ENCODE data around the gene TMEM129. TPM values are rescaled to one million over a fixed set of nuclear protein-coding genes. Genes with fewer than 3 reads are reported as not detected.

The TMEM129 gene
- total RNA-seq, 1 experiment from 2014 or later: 54.9 TPM

DNA sequence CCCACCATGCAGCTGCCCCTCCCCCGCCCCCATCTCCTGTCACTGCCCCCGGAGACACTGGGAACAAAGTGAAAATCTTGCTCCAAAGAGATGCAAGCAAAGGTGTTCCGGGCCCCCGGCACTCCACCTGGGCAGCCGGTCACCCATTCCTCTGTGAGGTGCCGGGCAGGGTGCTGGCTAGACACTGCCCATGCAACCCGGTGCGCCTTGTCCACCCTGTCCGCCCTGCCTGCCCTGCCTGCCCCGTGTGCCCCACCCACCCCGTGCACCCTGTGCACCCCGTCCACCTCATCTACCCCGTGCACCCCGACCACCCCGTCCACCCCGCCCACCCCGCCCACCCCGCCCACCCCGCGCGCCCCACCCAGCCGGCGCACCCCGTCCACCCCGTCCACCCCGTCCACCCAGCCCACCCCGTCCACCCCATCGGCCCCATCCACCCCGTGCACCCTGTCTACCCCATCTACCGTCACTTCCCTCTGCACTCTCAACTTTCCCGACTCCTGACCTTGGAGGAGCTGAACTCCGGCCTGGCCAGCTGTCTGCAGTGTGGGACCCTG lies 40.1 kb upstream of the TMEM129 start:
- ChIA-PET POLR2A (interaction anchor here (1.4 kb wide), 1 partner anchor 9 kb away, joined by 3 read pairs; no protein-coding TSS in a partner anchor), CTCF (interaction anchor here (1.8 to 4.7 kb wide), 2 partner anchors 13 to 17 kb away, joined by 6 to 44 read pairs; no protein-coding TSS in a partner anchor)
- Mint-ChIP-seq H3K9me3 (no peaks in the 10 kb centered on the region), H3K36me3 (no peaks in the 10 kb centered on the region), H3K4me3 (no peak overlapping the region), H3K27me3 (ENCODE audit: low read depth) (no peaks in the 10 kb centered on the region), H3K27ac (no peak overlapping the region), H3K4me1 (peaks cover 4% of the 10 kb centered on the region; the same call in 1 of the 2 replicates)
- no peak for DNase-seq (ENCODE audit: low spot score)
- no peak for ATAC-seq
- TF ChIP-seq, protein P1, sequence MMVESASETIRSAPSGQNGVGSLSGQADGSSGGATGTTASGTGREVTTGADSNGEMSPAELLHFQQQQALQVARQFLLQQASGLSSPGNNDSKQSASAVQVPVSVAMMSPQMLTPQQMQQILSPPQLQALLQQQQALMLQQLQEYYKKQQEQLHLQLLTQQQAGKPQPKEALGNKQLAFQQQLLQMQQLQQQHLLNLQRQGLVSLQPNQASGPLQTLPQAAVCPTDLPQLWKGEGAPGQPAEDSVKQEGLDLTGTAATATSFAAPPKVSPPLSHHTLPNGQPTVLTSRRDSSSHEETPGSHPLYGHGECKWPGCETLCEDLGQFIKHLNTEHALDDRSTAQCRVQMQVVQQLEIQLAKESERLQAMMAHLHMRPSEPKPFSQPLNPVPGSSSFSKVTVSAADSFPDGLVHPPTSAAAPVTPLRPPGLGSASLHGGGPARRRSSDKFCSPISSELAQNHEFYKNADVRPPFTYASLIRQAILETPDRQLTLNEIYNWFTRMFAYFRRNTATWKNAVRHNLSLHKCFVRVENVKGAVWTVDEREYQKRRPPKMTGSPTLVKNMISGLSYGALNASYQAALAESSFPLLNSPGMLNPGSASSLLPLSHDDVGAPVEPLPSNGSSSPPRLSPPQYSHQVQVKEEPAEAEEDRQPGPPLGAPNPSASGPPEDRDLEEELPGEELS (CRISPR knock-in tag; IDR thresholded peaks at IDR 0.05): no peak
- TF ChIP-seq, protein P2, sequence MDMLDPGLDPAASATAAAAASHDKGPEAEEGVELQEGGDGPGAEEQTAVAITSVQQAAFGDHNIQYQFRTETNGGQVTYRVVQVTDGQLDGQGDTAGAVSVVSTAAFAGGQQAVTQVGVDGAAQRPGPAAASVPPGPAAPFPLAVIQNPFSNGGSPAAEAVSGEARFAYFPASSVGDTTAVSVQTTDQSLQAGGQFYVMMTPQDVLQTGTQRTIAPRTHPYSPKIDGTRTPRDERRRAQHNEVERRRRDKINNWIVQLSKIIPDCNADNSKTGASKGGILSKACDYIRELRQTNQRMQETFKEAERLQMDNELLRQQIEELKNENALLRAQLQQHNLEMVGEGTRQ (CRISPR knock-in tag; IDR thresholded peaks at IDR 0.05): no peak
- TF ChIP-seq TEAD4 (CRISPR knock-in tag; IDR thresholded peaks at IDR 0.05) (no peak), ESRRA (CRISPR knock-in tag; IDR thresholded peaks at IDR 0.05; ENCODE audit: borderline replicate concordance) (no peak), NR1H2 (CRISPR knock-in tag; IDR thresholded peaks at IDR 0.05) (no peak), JUN (CRISPR knock-in tag; IDR thresholded peaks at IDR 0.05) (no peak), CBFB (CRISPR knock-in tag; IDR thresholded peaks at IDR 0.05; ENCODE audit: low read depth) (no peak), NFYB (CRISPR knock-in tag; conservative IDR thresholded peaks at IDR 0.05; ENCODE audit: low read depth) (no peak), ZNF121 (CRISPR knock-in tag; IDR thresholded peaks at IDR 0.05) (no peak), SMAD3 (CRISPR knock-in tag; IDR thresholded peaks at IDR 0.05; ENCODE audit: borderline replicate concordance) (no peak), OVOL2 (CRISPR knock-in tag; IDR thresholded peaks at IDR 0.05; ENCODE audit: borderline replicate concordance) (no peak), NFE2L1 (CRISPR knock-in tag; IDR thresholded peaks at IDR 0.05) (no peak), TEAD1 (CRISPR knock-in tag; IDR thresholded peaks at IDR 0.05) (no peak), ZNF396 (CRISPR knock-in tag; IDR thresholded peaks at IDR 0.05; ENCODE audit: borderline replicate concordance) (no peak)
- TF ChIP-seq, protein P3, sequence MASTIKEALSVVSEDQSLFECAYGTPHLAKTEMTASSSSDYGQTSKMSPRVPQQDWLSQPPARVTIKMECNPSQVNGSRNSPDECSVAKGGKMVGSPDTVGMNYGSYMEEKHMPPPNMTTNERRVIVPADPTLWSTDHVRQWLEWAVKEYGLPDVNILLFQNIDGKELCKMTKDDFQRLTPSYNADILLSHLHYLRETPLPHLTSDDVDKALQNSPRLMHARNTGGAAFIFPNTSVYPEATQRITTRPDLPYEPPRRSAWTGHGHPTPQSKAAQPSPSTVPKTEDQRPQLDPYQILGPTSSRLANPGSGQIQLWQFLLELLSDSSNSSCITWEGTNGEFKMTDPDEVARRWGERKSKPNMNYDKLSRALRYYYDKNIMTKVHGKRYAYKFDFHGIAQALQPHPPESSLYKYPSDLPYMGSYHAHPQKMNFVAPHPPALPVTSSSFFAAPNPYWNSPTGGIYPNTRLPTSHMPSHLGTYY (CRISPR knock-in tag; IDR thresholded peaks at IDR 0.05): no peak
- TF ChIP-seq, protein P4, sequence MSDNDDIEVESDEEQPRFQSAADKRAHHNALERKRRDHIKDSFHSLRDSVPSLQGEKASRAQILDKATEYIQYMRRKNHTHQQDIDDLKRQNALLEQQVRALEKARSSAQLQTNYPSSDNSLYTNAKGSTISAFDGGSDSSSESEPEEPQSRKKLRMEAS (CRISPR knock-in tag; IDR thresholded peaks at IDR 0.05): no peak
- TF ChIP-seq, protein P5, sequence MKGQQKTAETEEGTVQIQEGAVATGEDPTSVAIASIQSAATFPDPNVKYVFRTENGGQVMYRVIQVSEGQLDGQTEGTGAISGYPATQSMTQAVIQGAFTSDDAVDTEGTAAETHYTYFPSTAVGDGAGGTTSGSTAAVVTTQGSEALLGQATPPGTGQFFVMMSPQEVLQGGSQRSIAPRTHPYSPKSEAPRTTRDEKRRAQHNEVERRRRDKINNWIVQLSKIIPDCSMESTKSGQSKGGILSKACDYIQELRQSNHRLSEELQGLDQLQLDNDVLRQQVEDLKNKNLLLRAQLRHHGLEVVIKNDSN (CRISPR knock-in tag; IDR thresholded peaks at IDR 0.05): no peak
- TF ChIP-seq, protein P6, sequence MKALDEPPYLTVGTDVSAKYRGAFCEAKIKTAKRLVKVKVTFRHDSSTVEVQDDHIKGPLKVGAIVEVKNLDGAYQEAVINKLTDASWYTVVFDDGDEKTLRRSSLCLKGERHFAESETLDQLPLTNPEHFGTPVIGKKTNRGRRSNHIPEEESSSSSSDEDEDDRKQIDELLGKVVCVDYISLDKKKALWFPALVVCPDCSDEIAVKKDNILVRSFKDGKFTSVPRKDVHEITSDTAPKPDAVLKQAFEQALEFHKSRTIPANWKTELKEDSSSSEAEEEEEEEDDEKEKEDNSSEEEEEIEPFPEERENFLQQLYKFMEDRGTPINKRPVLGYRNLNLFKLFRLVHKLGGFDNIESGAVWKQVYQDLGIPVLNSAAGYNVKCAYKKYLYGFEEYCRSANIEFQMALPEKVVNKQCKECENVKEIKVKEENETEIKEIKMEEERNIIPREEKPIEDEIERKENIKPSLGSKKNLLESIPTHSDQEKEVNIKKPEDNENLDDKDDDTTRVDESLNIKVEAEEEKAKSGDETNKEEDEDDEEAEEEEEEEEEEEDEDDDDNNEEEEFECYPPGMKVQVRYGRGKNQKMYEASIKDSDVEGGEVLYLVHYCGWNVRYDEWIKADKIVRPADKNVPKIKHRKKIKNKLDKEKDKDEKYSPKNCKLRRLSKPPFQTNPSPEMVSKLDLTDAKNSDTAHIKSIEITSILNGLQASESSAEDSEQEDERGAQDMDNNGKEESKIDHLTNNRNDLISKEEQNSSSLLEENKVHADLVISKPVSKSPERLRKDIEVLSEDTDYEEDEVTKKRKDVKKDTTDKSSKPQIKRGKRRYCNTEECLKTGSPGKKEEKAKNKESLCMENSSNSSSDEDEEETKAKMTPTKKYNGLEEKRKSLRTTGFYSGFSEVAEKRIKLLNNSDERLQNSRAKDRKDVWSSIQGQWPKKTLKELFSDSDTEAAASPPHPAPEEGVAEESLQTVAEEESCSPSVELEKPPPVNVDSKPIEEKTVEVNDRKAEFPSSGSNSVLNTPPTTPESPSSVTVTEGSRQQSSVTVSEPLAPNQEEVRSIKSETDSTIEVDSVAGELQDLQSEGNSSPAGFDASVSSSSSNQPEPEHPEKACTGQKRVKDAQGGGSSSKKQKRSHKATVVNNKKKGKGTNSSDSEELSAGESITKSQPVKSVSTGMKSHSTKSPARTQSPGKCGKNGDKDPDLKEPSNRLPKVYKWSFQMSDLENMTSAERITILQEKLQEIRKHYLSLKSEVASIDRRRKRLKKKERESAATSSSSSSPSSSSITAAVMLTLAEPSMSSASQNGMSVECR (CRISPR knock-in tag; IDR thresholded peaks at IDR 0.05; ENCODE audit: borderline replicate concordance): no peak
- TF ChIP-seq, protein P7, sequence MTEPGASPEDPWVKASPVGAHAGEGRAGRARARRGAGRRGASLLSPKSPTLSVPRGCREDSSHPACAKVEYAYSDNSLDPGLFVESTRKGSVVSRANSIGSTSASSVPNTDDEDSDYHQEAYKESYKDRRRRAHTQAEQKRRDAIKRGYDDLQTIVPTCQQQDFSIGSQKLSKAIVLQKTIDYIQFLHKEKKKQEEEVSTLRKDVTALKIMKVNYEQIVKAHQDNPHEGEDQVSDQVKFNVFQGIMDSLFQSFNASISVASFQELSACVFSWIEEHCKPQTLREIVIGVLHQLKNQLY (CRISPR knock-in tag; IDR thresholded peaks at IDR 0.05): no peak
- TF ChIP-seq, protein P8, sequence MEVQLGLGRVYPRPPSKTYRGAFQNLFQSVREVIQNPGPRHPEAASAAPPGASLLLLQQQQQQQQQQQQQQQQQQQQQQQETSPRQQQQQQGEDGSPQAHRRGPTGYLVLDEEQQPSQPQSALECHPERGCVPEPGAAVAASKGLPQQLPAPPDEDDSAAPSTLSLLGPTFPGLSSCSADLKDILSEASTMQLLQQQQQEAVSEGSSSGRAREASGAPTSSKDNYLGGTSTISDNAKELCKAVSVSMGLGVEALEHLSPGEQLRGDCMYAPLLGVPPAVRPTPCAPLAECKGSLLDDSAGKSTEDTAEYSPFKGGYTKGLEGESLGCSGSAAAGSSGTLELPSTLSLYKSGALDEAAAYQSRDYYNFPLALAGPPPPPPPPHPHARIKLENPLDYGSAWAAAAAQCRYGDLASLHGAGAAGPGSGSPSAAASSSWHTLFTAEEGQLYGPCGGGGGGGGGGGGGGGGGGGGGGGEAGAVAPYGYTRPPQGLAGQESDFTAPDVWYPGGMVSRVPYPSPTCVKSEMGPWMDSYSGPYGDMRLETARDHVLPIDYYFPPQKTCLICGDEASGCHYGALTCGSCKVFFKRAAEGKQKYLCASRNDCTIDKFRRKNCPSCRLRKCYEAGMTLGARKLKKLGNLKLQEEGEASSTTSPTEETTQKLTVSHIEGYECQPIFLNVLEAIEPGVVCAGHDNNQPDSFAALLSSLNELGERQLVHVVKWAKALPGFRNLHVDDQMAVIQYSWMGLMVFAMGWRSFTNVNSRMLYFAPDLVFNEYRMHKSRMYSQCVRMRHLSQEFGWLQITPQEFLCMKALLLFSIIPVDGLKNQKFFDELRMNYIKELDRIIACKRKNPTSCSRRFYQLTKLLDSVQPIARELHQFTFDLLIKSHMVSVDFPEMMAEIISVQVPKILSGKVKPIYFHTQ (CRISPR knock-in tag; IDR thresholded peaks at IDR 0.05): no peak
